Esophagus muscularis mucosa (tissue), 4 donors: ENCODE measurements around the gene TRABD2A. TPM values are rescaled to one million over a fixed set of nuclear protein-coding genes. Genes with fewer than 3 reads are reported as not detected.

Source experiments
- DNase-seq: peaks from one replicate; pipeline ENCODE4 v3.0.0-alpha.2; 2017; ENCODE audit errors: extremely low spot score
- H3K27ac ChIP-seq, 4 donors: fragments of 200-600 bp; sonication (generic); replicated peaks in 1 of 4; 1 replicate in 3 of 4; 2 replicates in 1 of 4; pipeline ENCODE4 v1.5.1; 2016 to 2019; ENCODE audit warnings: mild to moderate bottlenecking in 1 of 4
- H3K27me3 ChIP-seq, 4 donors: fragments of 200-600 bp; sonication (generic); one replicate each; pipeline versions ENCODE4 v1.5.1 to v1.6.0; 2016 to 2019
- H3K36me3 ChIP-seq, 4 donors: fragments of 200-600 bp; sonication (generic); one replicate each; pipeline ENCODE4 v1.5.1; 2016 to 2019
- H3K4me1 ChIP-seq, 4 donors: fragments of 200-600 bp; sonication (generic); one replicate each; pipeline ENCODE4 v1.5.1; 2016 to 2019
- H3K4me3 ChIP-seq, 4 donors: fragments of 200-600 bp; sonication (generic); 1 replicate in 2 of 4; 2 replicates in 2 of 4; pipeline ENCODE4 v1.5.1; 2016 to 2019; ENCODE audit warnings: mild to moderate bottlenecking in 4 of 4, moderate library complexity in 1 of 4
- H3K9me3 ChIP-seq, 4 donors: fragments of 200-600 bp; sonication (generic); 1 replicate in 3 of 4; 2 replicates in 1 of 4; pipeline ENCODE4 v1.5.1; 2016 to 2019
- CTCF ChIP-seq, 3 experiments: fragments of 200-600 bp in 2 of 3; fragments of 450-650 bp in 1 of 3; sonication (generic) in 2 of 3; IDR thresholded peaks; one replicate each; pipeline ENCODE4 v1.5.1; 2017 to 2019; ENCODE audit warnings: antibody characterized with exemption in 3 of 3, mild to moderate bottlenecking in 2 of 3, moderate library complexity in 1 of 3
- EP300 ChIP-seq: sonication (generic); formaldehyde crosslinking; IDR thresholded peaks from one replicate; pipeline ENCODE4 v1.6.1; 2017; ENCODE audit warnings: antibody characterized with exemption
- POLR2A ChIP-seq: fragments of 450-650 bp; IDR thresholded peaks from one replicate; pipeline ENCODE4 v1.6.1; 2017; ENCODE audit warnings: antibody characterized with exemption, moderate library complexity, mild to moderate bottlenecking, low read depth
- POLR2AphosphoS5 ChIP-seq, 2 donors: sonication (generic); formaldehyde crosslinking; IDR thresholded peaks; one replicate each; pipeline ENCODE4 v1.6.1; 2017; ENCODE audit warnings: antibody characterized with exemption in 2 of 2
- WGBS: methylation state at CpG from one replicate; pipeline ENCODE4 v1.1.5; 2018; 5-methylcytosine and 5-hydroxymethylcytosine counted together
- intact Hi-C: fragments of 100-400 bp; cut with DNase I; formaldehyde crosslinking; loops from one replicate; pipeline ENCODE4 v1.15.1; 2023
- total RNA-seq, 4 donors: library from RNA; depleted of rRNA; stranded (reverse); fragments of >200 nt; gene quantifications; one replicate each; pipeline versions ENCODE4 v1.1.0 to v1.2.1, GENCODE V29; 2016

Gene TRABD2A
- total RNA-seq, 4 donors from 2014 or later: 1.2 to 3.0 (median 2.1) TPM

DNA sequence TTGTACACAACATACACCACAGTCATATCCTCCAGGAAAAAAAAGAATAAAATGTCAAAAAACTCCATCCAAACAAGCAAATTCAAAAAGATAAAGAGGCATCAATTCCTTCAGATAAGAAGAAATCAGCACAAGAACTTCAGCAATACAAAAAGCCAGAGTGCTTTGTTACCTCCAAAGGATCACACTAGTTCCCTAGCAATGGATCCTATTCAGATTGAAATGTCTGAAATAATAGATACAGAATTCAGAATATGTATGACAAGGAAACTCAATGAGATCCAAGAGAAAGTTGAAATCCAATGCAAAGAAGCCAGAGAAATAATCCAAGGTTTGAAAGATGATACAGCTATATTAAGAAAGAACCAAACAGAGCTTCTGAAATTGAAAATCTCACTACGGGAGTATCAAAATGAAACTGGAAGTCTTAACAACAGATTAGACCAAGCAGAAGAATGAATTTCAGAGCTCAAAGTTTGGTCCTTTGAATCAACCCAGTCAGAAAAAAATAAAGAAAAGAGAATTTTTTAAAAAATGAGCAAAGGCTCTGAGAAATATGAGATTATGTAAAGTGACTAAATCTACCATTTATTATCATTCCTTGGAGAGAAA is 80.6 kb downstream of the TRABD2A start:
- DNase-seq: no peak
- WGBS: 71% methylated on average over 1 of the region's 1 CpG
- Histone ChIP-seq H3K9me3 (no peaks in the 10 kb centered on the region), H3K27me3 (no peaks in the 10 kb centered on the region), H3K36me3 (no peaks in the 10 kb centered on the region), H3K27ac (no peak overlapping the region), H3K4me3 (no peak overlapping the region), H3K4me1 (no peaks in the 10 kb centered on the region)
- no peak for TF ChIP-seq EP300
- no peak for TF ChIP-seq POLR2A
- no peak for TF ChIP-seq POLR2AphosphoS5 (IDR thresholded peaks at IDR 0.05)
- no peak for TF ChIP-seq CTCF (IDR thresholded peaks at IDR 0.05)
- intact Hi-C loops: no loop called here

- H3K4me3 ChIP-seq: no peak overlapping the region
- no peaks in the 10 kb centered on the region for H3K36me3 ChIP-seq
- TF ChIP-seq POLR2AphosphoS5 (IDR thresholded peaks at IDR 0.05) (no peak), CTCF (IDR thresholded peaks at IDR 0.05) (no peak), EP300 (no peak), POLR2A (no peak)
- H3K4me1 ChIP-seq: no peaks in the 10 kb centered on the region
- no peaks in the 10 kb centered on the region for H3K9me3 ChIP-seq
- intact Hi-C loops: no loop called here
- no peak for DNase-seq
- H3K27me3 ChIP-seq: no peaks in the 10 kb centered on the region
- H3K27ac ChIP-seq: no peak overlapping the region
- 93% methylated on average over 1 of the region's 1 CpG for WGBS
Observed at GRCh38 chr2:84799772-84800171, 81.1 kb downstream of the TRABD2A start.

- Histone ChIP-seq H3K9me3 (peaks cover 0 to 5% (median 0%) of the 10 kb centered on the region in 4 donors), H3K4me1 (no peaks in the 10 kb centered on the region), H3K4me3 (no peak overlapping the region), H3K27ac (no peak overlapping the region), H3K27me3 (no peaks in the 10 kb centered on the region), H3K36me3 (no peaks in the 10 kb centered on the region)
- TF ChIP-seq CTCF (IDR thresholded peaks at IDR 0.05) (no peak), POLR2AphosphoS5 (IDR thresholded peaks at IDR 0.05) (no peak), EP300 (no peak), POLR2A (no peak)
- no peak for DNase-seq
- intact Hi-C loops: no loop called here
- 76% methylated on average over 3 of the region's 3 CpGs for WGBS
Observed at GRCh38 chr2:84797271-84797670, 83.6 kb downstream of the TRABD2A start.

DNA sequence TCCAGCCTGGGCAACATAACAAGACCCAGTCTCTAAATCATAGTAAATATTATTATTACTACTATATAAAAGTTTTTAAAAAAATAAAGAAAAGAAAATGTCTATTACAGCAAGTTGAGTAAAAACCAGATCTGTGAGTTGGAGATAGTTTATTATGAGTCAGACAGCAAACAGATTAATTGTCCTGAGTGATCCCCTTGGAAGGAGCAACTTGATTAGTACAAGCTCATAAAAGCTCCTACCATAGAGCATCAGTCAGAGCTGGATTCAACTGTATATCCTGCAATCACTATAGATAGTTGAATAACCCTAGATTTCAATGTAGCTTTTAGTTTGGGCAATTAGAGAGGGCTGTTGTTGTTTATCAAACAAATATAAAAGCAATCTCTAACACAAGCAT is 84.1 kb downstream of the TRABD2A start:
- H3K36me3 ChIP-seq: no peaks in the 10 kb centered on the region
- no peak overlapping the region for H3K27ac ChIP-seq
- no peaks in the 10 kb centered on the region for H3K27me3 ChIP-seq
- no peaks in the 10 kb centered on the region for H3K4me1 ChIP-seq
- H3K4me3 ChIP-seq: no peak overlapping the region
- DNase-seq: no peak
- H3K9me3 ChIP-seq: peaks cover 0 to 5% (median 0%) of the 10 kb centered on the region in 4 donors
- intact Hi-C loops: no loop called here
- TF ChIP-seq POLR2AphosphoS5 (IDR thresholded peaks at IDR 0.05) (no peak), EP300 (no peak), POLR2A (no peak), CTCF (IDR thresholded peaks at IDR 0.05) (no peak)

GRCh38 chr2:84793641-84794040 is 87.2 kb downstream of the TRABD2A start:
- Histone ChIP-seq H3K9me3 (peaks cover 0 to 5% (median 0%) of the 10 kb centered on the region in 4 donors), H3K27me3 (no peaks in the 10 kb centered on the region), H3K4me3 (no peak overlapping the region), H3K4me1 (no peaks in the 10 kb centered on the region), H3K36me3 (no peaks in the 10 kb centered on the region), H3K27ac (no peak overlapping the region)
- WGBS: 94% methylated on average over 4 of the region's 4 CpGs
- TF ChIP-seq POLR2AphosphoS5 (IDR thresholded peaks at IDR 0.05): no peak
- TF ChIP-seq CTCF (IDR thresholded peaks at IDR 0.05): no peak
- TF ChIP-seq POLR2A: no peak
- no peak for DNase-seq
- intact Hi-C loops: no loop called here
